PFSK-1 (cell line): ENCODE measurements around the gene SORCS3.

ENCODE experiments used
- FOXP2 ChIP-seq: optimal IDR thresholded peaks from 2 replicates; pipeline ENCODE3; 2011; ENCODE audit warnings: borderline replicate concordance, control low read depth, inconsistent platforms; ENCODE audit not compliant: insufficient read depth; ENCODE audit errors: extremely low read length, extremely low read depth
- POLR2AphosphoS5 ChIP-seq: IDR thresholded peaks from 2 replicates; pipeline ENCODE4 v1.6.1; 2012; ENCODE audit warnings: low read depth, mild to moderate bottlenecking, control low read depth, low read length, moderate library complexity
- SIN3A ChIP-seq: IDR thresholded peaks from 2 replicates; pipeline ENCODE4 v1.6.1; 2012; ENCODE audit warnings: mild to moderate bottlenecking, low read length, moderate library complexity, borderline replicate concordance; ENCODE audit not compliant: insufficient read depth
- TAF1 ChIP-seq: IDR thresholded peaks from 2 replicates; pipeline ENCODE4 v1.6.1; 2012; ENCODE audit warnings: low read length, control low read depth, borderline replicate concordance; ENCODE audit not compliant: insufficient read depth
- TF ChIP-seq, protein P1 (sequence below), 2 experiments: IDR thresholded peaks; 2 replicates each; pipeline versions ENCODE4 v1.6.1 to v1.8.0; 2011 to 2012; ENCODE audit warnings: low read depth in 2 of 2, low read length in 2 of 2, control low read depth in 1 of 2, inconsistent platforms in 1 of 2, mild to moderate bottlenecking in 1 of 2, moderate library complexity in 1 of 2; ENCODE audit not compliant: insufficient read depth in 1 of 2

SORCS3 gene

DNA sequence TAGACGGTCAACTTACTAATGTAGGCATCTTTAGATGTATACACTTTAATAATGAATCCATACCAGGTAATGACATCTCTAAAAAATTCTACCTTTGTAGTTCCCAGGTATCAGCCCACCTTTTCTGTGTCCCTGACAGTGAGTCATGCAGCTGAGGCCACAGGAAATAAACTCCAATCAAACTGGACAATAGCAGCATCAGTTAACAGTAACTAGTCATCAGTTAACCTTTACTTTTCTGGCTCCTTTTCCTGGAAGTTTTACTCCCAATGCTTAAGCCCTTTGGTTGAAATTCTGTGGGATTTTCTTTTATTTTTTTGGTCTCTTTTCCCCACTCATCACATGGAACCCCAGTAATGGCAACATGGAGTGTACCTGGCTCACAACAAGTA is 617.6 kb downstream of the SORCS3 start:
- no peak for TF ChIP-seq FOXP2

DNA sequence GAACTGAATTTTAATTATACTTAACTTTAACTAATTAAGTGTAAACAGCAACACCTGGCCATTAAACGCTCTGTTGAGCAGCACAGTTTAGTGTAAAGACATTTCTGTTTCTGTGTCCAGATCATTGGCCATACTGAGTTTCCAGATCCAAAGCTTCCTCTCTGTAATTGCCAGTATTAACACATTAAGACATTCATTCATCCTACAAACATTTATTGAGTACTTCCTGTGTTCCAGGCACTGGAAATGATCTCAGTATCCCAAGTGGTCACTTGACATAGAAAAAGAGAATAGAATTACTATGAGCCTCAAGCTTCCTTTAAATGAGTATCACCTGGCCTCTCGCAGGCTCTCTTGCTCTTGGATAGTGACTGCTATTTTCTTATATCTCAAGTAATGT is 618.1 kb downstream of the SORCS3 start:
- TF ChIP-seq FOXP2 = no peak

DNA sequence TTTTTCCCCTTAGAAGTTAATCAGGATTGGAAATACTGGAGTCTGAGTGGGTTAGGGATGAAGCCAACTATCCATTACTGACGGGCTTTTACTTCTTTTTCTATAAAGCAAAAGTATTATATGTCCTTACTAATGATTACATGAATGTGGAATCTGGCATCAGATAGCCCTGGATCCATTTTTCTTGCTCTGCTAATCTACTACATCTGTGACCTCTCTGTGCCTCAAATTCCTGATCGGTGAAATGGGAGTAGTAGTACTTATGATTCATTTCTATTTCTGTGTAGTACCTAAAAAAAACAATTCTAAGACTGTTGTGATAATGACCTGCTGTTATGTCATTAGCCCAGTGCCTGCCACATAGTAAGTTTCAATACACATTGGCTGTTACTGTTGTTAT is 621.6 kb downstream of the SORCS3 start:
- no peak for TF ChIP-seq SIN3A
- no peak for TF ChIP-seq POLR2AphosphoS5
- TF ChIP-seq, protein P1, sequence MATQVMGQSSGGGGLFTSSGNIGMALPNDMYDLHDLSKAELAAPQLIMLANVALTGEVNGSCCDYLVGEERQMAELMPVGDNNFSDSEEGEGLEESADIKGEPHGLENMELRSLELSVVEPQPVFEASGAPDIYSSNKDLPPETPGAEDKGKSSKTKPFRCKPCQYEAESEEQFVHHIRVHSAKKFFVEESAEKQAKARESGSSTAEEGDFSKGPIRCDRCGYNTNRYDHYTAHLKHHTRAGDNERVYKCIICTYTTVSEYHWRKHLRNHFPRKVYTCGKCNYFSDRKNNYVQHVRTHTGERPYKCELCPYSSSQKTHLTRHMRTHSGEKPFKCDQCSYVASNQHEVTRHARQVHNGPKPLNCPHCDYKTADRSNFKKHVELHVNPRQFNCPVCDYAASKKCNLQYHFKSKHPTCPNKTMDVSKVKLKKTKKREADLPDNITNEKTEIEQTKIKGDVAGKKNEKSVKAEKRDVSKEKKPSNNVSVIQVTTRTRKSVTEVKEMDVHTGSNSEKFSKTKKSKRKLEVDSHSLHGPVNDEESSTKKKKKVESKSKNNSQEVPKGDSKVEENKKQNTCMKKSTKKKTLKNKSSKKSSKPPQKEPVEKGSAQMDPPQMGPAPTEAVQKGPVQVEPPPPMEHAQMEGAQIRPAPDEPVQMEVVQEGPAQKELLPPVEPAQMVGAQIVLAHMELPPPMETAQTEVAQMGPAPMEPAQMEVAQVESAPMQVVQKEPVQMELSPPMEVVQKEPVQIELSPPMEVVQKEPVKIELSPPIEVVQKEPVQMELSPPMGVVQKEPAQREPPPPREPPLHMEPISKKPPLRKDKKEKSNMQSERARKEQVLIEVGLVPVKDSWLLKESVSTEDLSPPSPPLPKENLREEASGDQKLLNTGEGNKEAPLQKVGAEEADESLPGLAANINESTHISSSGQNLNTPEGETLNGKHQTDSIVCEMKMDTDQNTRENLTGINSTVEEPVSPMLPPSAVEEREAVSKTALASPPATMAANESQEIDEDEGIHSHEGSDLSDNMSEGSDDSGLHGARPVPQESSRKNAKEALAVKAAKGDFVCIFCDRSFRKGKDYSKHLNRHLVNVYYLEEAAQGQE (IDR thresholded peaks at IDR 0.05; ENCODE audit: insufficient read depth in 1 of 2, low read depth in 2 of 2, low read length in 2 of 2) = no peak

DNA sequence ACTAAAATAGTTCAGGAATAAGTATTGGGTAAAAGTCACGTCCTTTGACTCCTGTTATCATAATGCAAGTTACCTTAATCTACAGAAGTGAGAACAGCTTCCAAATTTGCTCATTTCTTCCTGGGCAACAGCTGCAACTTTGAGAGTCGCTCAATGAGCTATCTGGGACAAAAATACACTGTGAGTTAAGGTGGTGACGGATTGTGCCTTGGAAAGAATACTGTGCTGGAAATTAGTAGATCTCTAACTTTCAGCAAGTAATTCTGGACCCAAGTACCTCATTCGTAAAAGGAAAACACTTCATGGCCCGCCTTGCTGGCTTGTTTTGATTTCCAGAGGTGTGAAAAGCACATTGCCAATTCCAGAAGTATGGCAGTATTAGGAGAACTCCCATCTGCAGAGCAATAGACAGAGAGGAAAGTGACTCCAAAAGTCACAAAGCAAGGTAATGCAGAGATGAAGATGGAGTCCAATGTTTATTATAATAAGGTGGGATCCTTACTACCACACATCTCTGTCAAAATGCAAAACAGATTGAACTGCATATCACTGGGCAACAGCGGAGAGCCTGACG is 626.0 kb downstream of the SORCS3 start:
- TF ChIP-seq TAF1 (no peak), SIN3A (no peak), POLR2AphosphoS5 (no peak), FOXP2 (no peak)
- TF ChIP-seq, protein P1 (IDR thresholded peaks at IDR 0.05; ENCODE audit: insufficient read depth in 1 of 2, low read depth in 2 of 2, low read length in 2 of 2) = no peak

DNA sequence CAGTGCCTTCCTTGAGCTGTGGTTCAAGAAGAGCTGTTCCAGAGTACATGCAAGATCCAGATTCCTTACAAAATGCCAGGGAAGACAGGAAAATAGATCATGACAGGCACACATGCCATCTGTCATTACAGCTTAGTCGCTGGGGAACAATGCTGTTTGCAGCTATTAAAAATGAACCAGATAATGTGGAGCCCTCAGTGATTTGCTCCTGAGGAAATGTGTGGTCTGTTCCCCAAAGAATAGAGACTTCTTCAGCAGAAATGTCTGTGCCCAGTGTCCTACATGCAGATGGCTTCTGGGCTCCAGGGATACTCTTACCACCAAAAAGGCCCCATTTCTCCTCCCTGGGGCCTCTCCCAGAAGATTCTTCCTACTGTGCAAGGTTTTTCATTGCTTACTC is 627.9 kb downstream of the SORCS3 start:
- TF ChIP-seq POLR2AphosphoS5 = no peak
- TF ChIP-seq TAF1 = no peak
- TF ChIP-seq FOXP2 = no peak
- TF ChIP-seq, protein P1 (IDR thresholded peaks at IDR 0.05; ENCODE audit: insufficient read depth in 1 of 2, low read depth in 2 of 2, low read length in 2 of 2) = no peak
- TF ChIP-seq SIN3A = no peak

DNA sequence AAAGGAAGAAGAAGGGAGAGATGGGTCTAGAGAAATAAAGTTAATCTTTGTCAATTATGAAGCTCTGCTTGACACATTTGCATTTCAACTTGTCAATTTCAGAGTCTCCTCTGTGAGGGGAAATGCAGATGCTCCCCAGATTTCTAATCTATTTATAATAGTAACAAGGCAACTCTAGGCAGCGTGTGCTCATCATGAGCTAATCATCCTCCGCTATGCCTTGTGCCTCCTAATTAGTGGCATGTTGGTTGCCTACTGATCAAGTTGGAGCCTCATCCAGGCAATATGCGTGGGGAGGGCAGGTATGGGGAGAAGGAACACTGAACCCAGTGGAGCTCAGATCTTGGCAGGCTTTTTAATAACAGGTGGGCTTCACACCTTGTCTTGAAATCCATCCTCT is 628.6 kb downstream of the SORCS3 start:
- TF ChIP-seq, protein P1 (IDR thresholded peaks at IDR 0.05; ENCODE audit: insufficient read depth in 1 of 2, low read depth in 2 of 2, low read length in 2 of 2) = no peak
- TF ChIP-seq SIN3A = no peak
- TF ChIP-seq TAF1 = no peak
- TF ChIP-seq FOXP2 = no peak
- no peak for TF ChIP-seq POLR2AphosphoS5
